ENCODE data around the gene AOC1.
"Not testable (repeated sequence)": the region's sequence is repeated elsewhere in the genome, so short reads cannot be mapped to it uniquely, and the experiment has no call there.

The AOC1 gene

GRCh38 chr7:150897502-150898474, 45.5 kb downstream of the AOC1 start:
- DNase-seq (ENCODE audit: low read depth) = no peak

GRCh38 chr7:150898475-150899011, 46.2 kb downstream of the AOC1 start:
- peak; percentile 66 for DNase-seq (ENCODE audit: low read depth)

- no peak for DNase-seq (ENCODE audit: low read depth)
These were observed 48.4 kb downstream of the AOC1 start for GRCh38 chr7:150900675-150901074.

- no peak for DNase-seq (ENCODE audit: low read depth)
These were observed 49.1 kb downstream of the AOC1 start for GRCh38 chr7:150901160-150902035.

GRCh38 chr7:150902078-150903033, 50.0 kb downstream of the AOC1 start:
- no peak for DNase-seq (ENCODE audit: low read depth)

GRCh38 chr7:150903606-150904005, 51.3 kb downstream of the AOC1 start:
- peak; percentile 41 for DNase-seq (ENCODE audit: low read depth)

GRCh38 chr7:150904011-150904909, 51.9 kb downstream of the AOC1 start:
- DNase-seq (ENCODE audit: low read depth) = no peak

- DNase-seq (ENCODE audit: low read depth) = no peak
These were observed 55.9 kb downstream of the AOC1 start for GRCh38 chr7:150908173-150908572.

- no peak for DNase-seq (ENCODE audit: low read depth)
These were observed 57.1 kb downstream of the AOC1 start for GRCh38 chr7:150909200-150909995.

GRCh38 chr7:150910305-150910995, 58.1 kb downstream of the AOC1 start:
- not testable (repeated sequence) for DNase-seq (ENCODE audit: low read depth)

- DNase-seq (ENCODE audit: low read depth) = no peak
These were observed 58.7 kb downstream of the AOC1 start for GRCh38 chr7:150910996-150911422.
